HuH-7 (cell line): ENCODE data around the gene ATP8B2.

Experiments used
- DNase-seq: peaks from one replicate; pipeline ENCODE4 v3.0.0; 2011; ENCODE audit warnings: low spot score

ATP8B2 gene

DNA sequence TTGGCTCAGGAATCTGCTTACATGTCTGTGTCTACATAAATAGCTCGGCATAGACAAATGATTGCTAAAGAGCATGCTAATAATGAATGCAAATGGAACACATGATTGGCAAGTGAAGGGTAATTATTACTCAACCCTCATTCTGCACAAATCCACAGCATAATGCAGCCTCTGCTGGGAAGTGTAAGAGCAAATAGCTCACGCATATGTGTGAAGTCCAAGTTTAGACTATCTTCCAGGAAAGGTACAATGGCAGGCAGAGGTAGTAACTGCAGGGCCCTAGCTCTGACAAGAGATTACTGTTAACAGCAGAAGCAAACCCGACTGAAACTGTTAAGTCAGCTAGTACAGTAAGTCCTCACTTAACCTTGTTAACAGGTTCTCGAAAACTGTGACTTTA lies 72.8 kb downstream of the ATP8B2 start:
- no peak for DNase-seq

DNA sequence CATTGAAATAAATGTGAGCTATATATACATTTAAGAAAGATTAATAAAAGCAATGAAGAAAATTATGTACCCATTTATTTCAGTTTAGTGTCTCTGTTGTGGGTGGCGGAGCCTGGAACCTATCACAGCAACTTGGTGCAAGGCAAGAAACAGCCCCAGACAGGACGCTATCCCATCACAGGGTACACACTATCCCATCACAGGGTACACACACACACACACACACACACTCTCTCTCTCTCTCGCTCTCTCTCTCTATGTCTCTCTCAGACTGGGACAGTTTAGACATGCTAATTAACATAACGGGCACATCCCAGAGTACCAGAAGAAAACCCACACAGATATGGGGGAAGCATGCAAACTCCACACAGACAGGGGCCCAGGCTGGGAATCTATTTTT lies 73.4 kb downstream of the ATP8B2 start:
- no peak for DNase-seq

DNA sequence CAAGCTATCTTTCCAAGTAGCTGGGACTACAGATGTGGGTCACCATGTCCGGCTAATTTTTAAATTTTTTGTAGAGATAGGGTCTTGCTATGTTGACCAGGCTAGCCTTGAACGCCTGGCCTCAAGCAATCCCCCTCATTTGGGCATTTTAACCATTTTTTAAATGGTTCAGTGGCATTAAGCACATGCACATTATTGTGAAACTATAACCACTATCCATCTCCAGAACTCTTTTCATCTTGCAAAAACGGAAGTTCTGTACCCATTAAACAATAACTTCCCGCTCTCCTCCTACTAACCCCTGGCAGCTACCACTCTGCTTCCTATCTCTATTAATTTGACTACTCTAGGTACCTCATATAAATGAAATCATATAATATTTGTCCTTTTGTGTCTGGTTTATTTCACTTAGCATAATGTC lies 75.1 kb downstream of the ATP8B2 start:
- DNase-seq, result no peak
